Measurements from ENCODE around the gene IPCEF1. TPM values are rescaled to one million over a fixed set of nuclear protein-coding genes. Genes with fewer than 3 reads are reported as not detected.
A peak's percentile ranks its signal among the peaks of the same experiment; 100 is the strongest.
"Not testable (repeated sequence)": the region's sequence is repeated elsewhere in the genome, so short reads cannot be mapped to it uniquely, and the experiment has no call there.

Gene IPCEF1
- total RNA-seq, 1 donor from 2014 or later = 0.98 TPM

DNA sequence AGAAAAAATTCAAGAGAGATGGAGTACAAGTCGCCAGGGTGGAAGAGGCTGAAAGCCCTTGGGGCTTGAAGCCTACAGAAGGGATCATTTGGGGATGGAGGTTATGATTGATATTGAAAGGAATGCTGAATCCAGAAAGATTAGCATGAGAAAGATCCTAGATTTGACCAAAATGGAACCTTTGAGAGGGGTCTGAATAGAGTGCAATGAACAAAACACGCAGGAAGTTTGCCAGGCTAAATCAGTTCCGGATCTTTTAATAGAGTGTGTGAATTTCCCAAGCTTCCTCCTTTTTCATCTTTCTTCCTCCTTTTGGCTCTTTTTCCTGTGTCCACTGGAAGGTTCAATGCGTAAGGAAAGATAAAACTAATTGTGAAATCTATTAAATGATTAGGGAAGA lies 15.3 kb downstream of the IPCEF1 start:
- ATAC-seq (no peak), DNase-seq (ENCODE audit: low spot score) (no peak)

- no peak for DNase-seq (ENCODE audit: low spot score)
- no peak for ATAC-seq
These were observed 19.1 kb downstream of the IPCEF1 start for GRCh38 chr6:154337406-154338005.

- not testable (repeated sequence) for ATAC-seq; DNase-seq (ENCODE audit: low spot score)
These were observed 22.5 kb downstream of the IPCEF1 start for GRCh38 chr6:154334147-154334546.

GRCh38 chr6:154331750-154332149 lies 24.9 kb downstream of the IPCEF1 start:
- DNase-seq (ENCODE audit: low spot score) = no peak
- ATAC-seq = no peak

GRCh38 chr6:154329350-154330170 lies 27.0 kb downstream of the IPCEF1 start:
- ATAC-seq = no peak
- DNase-seq (ENCODE audit: low spot score) = no peak

DNA sequence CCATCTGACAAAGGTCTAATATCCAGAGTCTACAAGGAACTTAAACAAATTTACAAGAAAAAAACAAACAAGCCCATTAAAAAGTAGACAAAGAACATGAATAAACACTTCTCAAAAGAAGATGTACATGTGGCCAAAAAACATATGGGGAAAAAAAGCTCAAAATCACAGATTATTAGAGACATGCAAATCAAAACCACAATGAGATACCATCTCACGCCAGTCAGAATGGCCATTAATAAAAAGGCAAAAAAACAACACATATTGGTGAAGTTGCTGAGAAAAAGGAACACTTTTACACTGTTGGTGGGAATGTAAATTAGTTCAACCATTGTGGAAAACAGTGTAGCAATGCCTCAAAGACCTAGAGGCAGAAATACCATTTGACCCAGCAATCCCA lies 29.3 kb downstream of the IPCEF1 start:
- DNase-seq (ENCODE audit: low spot score); ATAC-seq: not testable (repeated sequence)

DNA sequence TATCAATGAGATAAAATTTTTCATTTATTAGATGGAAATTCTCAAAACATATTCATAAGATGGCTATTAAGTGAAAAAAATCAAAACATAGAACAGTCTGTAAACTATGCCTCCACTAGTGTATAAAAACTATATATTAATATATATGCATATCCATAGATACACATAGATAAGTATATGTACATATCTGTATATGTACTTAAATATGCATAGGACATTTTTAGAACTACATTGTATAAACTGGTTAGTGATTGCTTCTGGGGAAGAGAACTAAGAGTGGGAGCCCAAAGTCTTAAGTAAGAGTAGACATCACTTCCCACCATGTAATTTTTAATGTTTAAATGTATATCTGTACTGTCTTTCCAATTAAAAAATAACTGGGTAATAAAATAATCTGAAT lies 31.5 kb downstream of the IPCEF1 start:
- DNase-seq (ENCODE audit: low spot score) (no peak), ATAC-seq (no peak)

DNA sequence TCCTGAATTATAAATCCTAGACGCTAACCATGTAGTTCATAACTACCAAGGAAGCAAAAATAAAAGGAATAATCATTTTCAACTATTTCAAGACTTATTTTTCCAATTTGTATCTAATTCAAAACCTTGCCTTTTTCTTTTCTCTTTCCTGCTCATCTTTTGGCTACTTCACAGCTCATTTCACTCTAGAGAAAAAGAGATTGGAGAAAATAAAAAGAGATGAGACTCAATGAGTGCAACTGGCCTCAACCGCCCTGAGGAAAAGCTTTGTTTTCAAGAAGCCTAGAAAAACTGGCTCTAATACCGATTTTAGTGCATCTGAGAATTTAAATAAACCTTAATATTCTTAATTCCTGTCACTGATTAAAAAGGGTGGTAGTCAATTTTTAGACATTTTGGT lies 36.4 kb downstream of the IPCEF1 start:
- ATAC-seq = no peak
- DNase-seq (ENCODE audit: low spot score) = no peak

DNA sequence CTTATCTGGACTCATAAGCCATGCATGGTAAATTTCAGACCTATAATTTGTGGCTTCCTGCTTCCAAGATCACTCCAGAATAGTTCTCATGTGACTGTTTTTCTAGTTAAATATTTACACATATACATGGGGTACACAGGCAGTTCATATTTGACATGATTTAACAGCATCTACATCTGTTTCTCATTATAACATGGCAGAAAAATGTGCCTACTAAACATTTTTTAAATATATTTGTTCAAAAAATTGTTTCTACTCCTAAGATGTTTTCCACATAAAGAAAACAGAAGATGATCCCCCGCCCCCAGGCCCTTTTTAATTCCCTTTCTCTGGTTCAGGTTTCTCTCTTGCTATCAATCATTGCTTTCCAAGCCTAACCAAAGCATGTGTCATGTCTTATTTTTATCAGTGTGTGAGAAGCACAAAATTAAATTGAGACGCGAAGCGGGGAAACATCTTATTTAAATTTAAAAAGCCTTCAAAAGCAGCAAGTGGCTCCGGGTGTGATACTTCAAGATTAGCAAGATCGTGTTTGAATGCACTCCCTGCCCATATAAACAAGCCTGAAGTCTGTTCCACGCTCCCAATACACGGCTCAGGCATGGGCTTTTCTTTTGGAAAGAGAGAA lies 37.3 kb downstream of the IPCEF1 start:
- DNase-seq (ENCODE audit: low spot score) = no peak

GRCh38 chr6:154318721-154319120 lies 37.9 kb downstream of the IPCEF1 start:
- DNase-seq (ENCODE audit: low spot score) = no peak
- no peak for ATAC-seq

More for the DNA sequence above, 37.3 kb downstream of the IPCEF1 start:
- ATAC-seq = no peak

- ATAC-seq (no peak), DNase-seq (ENCODE audit: low spot score) (no peak)
These were observed 40.5 kb downstream of the IPCEF1 start for GRCh38 chr6:154316131-154316530.

GRCh38 chr6:154314084-154314483 lies 42.5 kb downstream of the IPCEF1 start:
- no peak for ATAC-seq
- no peak for DNase-seq (ENCODE audit: low spot score)

GRCh38 chr6:154308986-154309385 lies 47.6 kb downstream of the IPCEF1 start:
- no peak for ATAC-seq
- DNase-seq (ENCODE audit: low spot score) = no peak

DNA sequence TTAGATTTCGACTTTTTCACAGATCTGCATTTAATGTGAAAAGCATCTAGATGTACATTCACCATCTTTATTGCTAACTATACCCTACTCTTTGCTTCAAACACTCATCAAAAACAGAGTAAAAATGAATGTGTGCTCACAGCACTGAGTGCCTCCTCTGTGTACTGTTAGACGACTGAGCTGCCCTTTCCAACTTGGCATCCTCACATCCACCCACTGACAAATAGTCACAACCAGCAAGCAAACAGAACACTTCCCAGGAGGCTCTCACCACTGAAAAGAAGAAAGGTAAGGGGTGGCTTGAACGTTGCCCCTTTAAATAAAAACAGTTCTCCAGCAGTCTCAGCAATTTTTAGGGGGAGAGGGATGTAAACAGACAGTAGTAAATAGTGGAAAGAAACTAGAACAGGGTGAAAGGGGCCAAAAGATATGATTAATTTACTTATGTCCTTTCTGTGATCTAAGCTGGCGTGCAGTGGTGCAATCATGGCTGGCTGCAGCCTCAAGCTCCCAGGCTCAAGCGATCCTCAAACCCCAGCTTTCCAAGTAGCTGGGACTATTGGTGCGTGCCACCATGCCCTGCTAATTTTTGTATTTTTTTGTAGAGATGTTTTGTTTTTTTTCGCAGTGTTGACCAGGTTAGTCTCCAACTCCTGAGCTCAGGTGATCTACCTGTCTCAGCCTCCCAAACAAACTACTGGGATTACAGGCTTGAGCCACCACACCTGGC lies 48.7 kb downstream of the IPCEF1 start:
- no peak for DNase-seq (ENCODE audit: low spot score)
- no peak for ATAC-seq

DNA sequence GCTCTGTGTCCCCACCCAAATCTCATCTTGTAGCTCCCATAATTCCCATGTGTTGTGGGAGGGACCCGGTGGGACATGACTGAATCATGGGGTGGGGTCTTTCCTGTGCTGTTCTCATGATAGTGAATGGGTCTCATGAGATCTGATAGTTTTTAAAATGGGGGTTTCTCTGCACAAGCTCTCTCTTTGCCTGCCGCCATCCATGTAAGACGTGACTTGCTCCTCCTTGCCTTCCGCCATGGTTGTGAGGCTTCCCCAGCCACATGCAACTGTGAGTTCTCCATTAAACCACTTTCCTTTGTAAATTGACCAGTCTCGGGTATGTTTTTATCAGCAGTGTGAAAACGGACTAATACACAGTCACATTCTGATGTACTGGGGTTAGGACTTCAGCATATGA lies 49.5 kb downstream of the IPCEF1 start:
- ATAC-seq = not testable (repeated sequence)

DNA sequence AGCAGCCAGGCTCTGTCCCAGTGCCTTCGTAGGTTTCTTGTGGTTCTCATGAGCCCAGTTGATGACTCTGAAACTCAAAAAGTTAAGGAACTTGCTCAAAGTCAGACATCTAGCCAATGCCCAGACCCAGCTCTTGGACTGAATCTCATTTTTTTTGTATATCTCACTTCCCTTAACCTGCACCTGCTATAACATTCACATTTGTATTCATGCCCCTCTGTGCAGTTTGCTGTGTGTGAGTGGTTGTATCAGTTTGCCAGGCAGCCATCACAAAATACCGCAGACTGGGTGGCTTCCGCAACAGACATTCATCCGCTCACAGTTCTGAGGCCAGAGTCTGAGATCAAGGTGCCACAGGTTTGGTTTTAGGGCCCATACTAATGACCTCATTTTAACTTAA lies 49.9 kb downstream of the IPCEF1 start:
- ATAC-seq = no peak

More for the DNA sequence above, 49.5 kb downstream of the IPCEF1 start:
- not testable (repeated sequence) for DNase-seq (ENCODE audit: low spot score)

GRCh38 chr6:154304191-154304590 lies 52.4 kb downstream of the IPCEF1 start:
- ATAC-seq = no peak
- no peak for DNase-seq (ENCODE audit: low spot score)

More for the DNA sequence above, 49.9 kb downstream of the IPCEF1 start:
- DNase-seq (ENCODE audit: low spot score) = no peak

- ATAC-seq; DNase-seq (ENCODE audit: low spot score): not testable (repeated sequence)
These were observed 53.0 kb downstream of the IPCEF1 start for GRCh38 chr6:154303642-154304041.

GRCh38 chr6:154301839-154302752 lies 54.5 kb downstream of the IPCEF1 start:
- ATAC-seq (peak; percentile 27), DNase-seq (ENCODE audit: low spot score) (no peak)

- no peak for DNase-seq (ENCODE audit: low spot score)
- ATAC-seq = no peak
These were observed 55.4 kb downstream of the IPCEF1 start for GRCh38 chr6:154301086-154301625.
